IgD-negative memory B cell (primary cell): ENCODE results near the gene GRIN2B. TPM values are rescaled to one million over a fixed set of nuclear protein-coding genes. Genes with fewer than 3 reads are reported as not detected.
A peak's percentile ranks its signal among the peaks of the same experiment; 100 is the strongest.

Experiments used
- H3K27ac Mint-ChIP-seq, 3 donors: one replicate each; pipeline ENCODE4 v1.8.0; 2020 to 2022; ENCODE audit warnings: mild to moderate bottlenecking in 3 of 3, mixed read lengths in 3 of 3, moderate library complexity in 1 of 3
- H3K27me3 Mint-ChIP-seq: one replicate; pipeline ENCODE4 v1.8.0; 2021; ENCODE audit warnings: mixed read lengths
- H3K36me3 Mint-ChIP-seq: one replicate; pipeline ENCODE4 v1.8.0; 2020; ENCODE audit warnings: mild to moderate bottlenecking, mixed read lengths
- H3K4me1 Mint-ChIP-seq, 3 donors: one replicate each; pipeline ENCODE4 v1.8.0; 2020 to 2022; ENCODE audit warnings: mixed read lengths in 3 of 3, mild to moderate bottlenecking in 1 of 3
- H3K4me3 Mint-ChIP-seq, 4 donors: one replicate each; pipeline ENCODE4 v1.8.0; 2020 to 2022; ENCODE audit warnings: mild to moderate bottlenecking in 4 of 4, mixed read lengths in 4 of 4, moderate library complexity in 3 of 4
- H3K9me3 Mint-ChIP-seq, 3 donors: one replicate each; pipeline ENCODE4 v1.8.0; 2020 to 2021; ENCODE audit warnings: mixed read lengths in 3 of 3, mild to moderate bottlenecking in 1 of 3
- polyA plus RNA-seq: library from polyadenylated mRNA; unstranded; fragments of 300-500 nt; fragmentation: Illumina TruSeq; gene quantifications from one replicate; pipeline ENCODE4 v1.2.3, GENCODE V29; 2021

The GRIN2B gene
- not detected for polyA plus RNA-seq

GRCh38 chr12:13981296-13981962 is at the start of gene GRIN2B:
TSS of gene GRIN2B (minus strand) at chr12:13981602. CDS start at chr12:13866208, 115,394 bp downstream.
- Mint-ChIP-seq H3K27ac (no peak within 1 kb of the TSS), H3K36me3 (no peaks in the 10 kb centered on the region), H3K4me3 (peak within 1 kb of the TSS; percentile 61 to 94 (median 76)), H3K27me3 (peaks cover 64% of the 10 kb centered on the region), H3K9me3 (peaks cover 0 to 7% (median 0%) of the 10 kb centered on the region in 3 donors), H3K4me1 (peaks cover 7 to 11% (median 10%) of the 10 kb centered on the region in 3 donors)

GRCh38 chr12:14026537-14026936 is 45.1 kb upstream of the GRIN2B start:
- Mint-ChIP-seq H3K36me3 (no peaks in the 10 kb centered on the region), H3K4me3 (no peak overlapping the region), H3K27me3 (peaks cover 3% of the 10 kb centered on the region), H3K27ac (no peak overlapping the region), H3K9me3 (no peaks in the 10 kb centered on the region), H3K4me1 (no peaks in the 10 kb centered on the region)

- peaks cover 3% of the 10 kb centered on the region for H3K27me3 Mint-ChIP-seq
- H3K4me1 Mint-ChIP-seq = no peaks in the 10 kb centered on the region
- no peaks in the 10 kb centered on the region for H3K36me3 Mint-ChIP-seq
- no peak overlapping the region for H3K27ac Mint-ChIP-seq
- no peak overlapping the region for H3K4me3 Mint-ChIP-seq
- H3K9me3 Mint-ChIP-seq = peaks cover 0 to 2% (median 0%) of the 10 kb centered on the region in 3 donors
Measured at GRCh38 chr12:14024591-14024990, 43.2 kb upstream of the GRIN2B start.

- Mint-ChIP-seq H3K4me1 (no peaks in the 10 kb centered on the region), H3K4me3 (no peak overlapping the region), H3K9me3 (peaks cover 0 to 2% (median 0%) of the 10 kb centered on the region in 3 donors), H3K27me3 (no peaks in the 10 kb centered on the region), H3K27ac (no peak overlapping the region), H3K36me3 (peaks cover 2% of the 10 kb centered on the region)
Measured at GRCh38 chr12:14018080-14018479, 36.7 kb upstream of the GRIN2B start.

- H3K27me3 Mint-ChIP-seq = peaks cover 3% of the 10 kb centered on the region
- H3K27ac Mint-ChIP-seq = no peak overlapping the region
Measured at GRCh38 chr12:14010989-14011388, 29.6 kb upstream of the GRIN2B start.

GRCh38 chr12:14007639-14008038 is 26.2 kb upstream of the GRIN2B start:
- Mint-ChIP-seq H3K4me1 (no peaks in the 10 kb centered on the region), H3K27me3 (peaks cover 10% of the 10 kb centered on the region), H3K27ac (no peak overlapping the region), H3K4me3 (no peak overlapping the region), H3K36me3 (no peaks in the 10 kb centered on the region), H3K9me3 (peaks cover 6 to 16% (median 12%) of the 10 kb centered on the region in 3 donors)

More at GRCh38 chr12:14010989-14011388, 29.6 kb upstream of the GRIN2B start:
- Mint-ChIP-seq H3K4me3 (no peak overlapping the region), H3K4me1 (no peaks in the 10 kb centered on the region), H3K9me3 (peaks cover 0 to 6% (median 6%) of the 10 kb centered on the region in 3 donors), H3K36me3 (no peaks in the 10 kb centered on the region)

- no peaks in the 10 kb centered on the region for H3K4me1 Mint-ChIP-seq
- H3K4me3 Mint-ChIP-seq = no peak overlapping the region
- H3K9me3 Mint-ChIP-seq = no peaks in the 10 kb centered on the region
- H3K27me3 Mint-ChIP-seq = peaks cover 8% of the 10 kb centered on the region
- H3K36me3 Mint-ChIP-seq = no peaks in the 10 kb centered on the region
- no peak overlapping the region for H3K27ac Mint-ChIP-seq
Measured at GRCh38 chr12:13992585-13992984, 11.2 kb upstream of the GRIN2B start.

GRCh38 chr12:13992106-13992505 is 10.7 kb upstream of the GRIN2B start:
- no peaks in the 10 kb centered on the region for H3K9me3 Mint-ChIP-seq
- peaks cover 8% of the 10 kb centered on the region for H3K27me3 Mint-ChIP-seq
- no peaks in the 10 kb centered on the region for H3K4me1 Mint-ChIP-seq
- no peak overlapping the region for H3K4me3 Mint-ChIP-seq
- H3K36me3 Mint-ChIP-seq = no peaks in the 10 kb centered on the region
- no peak overlapping the region for H3K27ac Mint-ChIP-seq

GRCh38 chr12:13986031-13986430 is 4.6 kb upstream of the GRIN2B start:
- Mint-ChIP-seq H3K4me3 (no peak overlapping the region), H3K4me1 (peaks cover 4 to 5% (median 4%) of the 10 kb centered on the region in 3 donors), H3K36me3 (no peaks in the 10 kb centered on the region), H3K9me3 (peaks cover 0 to 3% (median 0%) of the 10 kb centered on the region in 3 donors), H3K27ac (no peak overlapping the region), H3K27me3 (peaks cover 42% of the 10 kb centered on the region)

GRCh38 chr12:13981990-13982389 is 588 bp upstream of the GRIN2B start:
- Mint-ChIP-seq H3K4me3 (peak overlapping the region in 3 of 4 donors; percentile 71 to 88 (median 82)), H3K27me3 (peaks cover 63% of the 10 kb centered on the region), H3K4me1 (peaks cover 7 to 11% (median 10%) of the 10 kb centered on the region in 3 donors), H3K9me3 (peaks cover 0 to 7% (median 0%) of the 10 kb centered on the region in 3 donors), H3K36me3 (no peaks in the 10 kb centered on the region), H3K27ac (no peak overlapping the region)

GRCh38 chr12:13980538-13981295 is 685 bp downstream of the GRIN2B start:
- peak overlapping the region; percentile 61 to 94 (median 76) for H3K4me3 Mint-ChIP-seq
- no peaks in the 10 kb centered on the region for H3K36me3 Mint-ChIP-seq
- peaks cover 7 to 11% (median 10%) of the 10 kb centered on the region in 3 donors for H3K4me1 Mint-ChIP-seq
- no peak overlapping the region for H3K27ac Mint-ChIP-seq
- H3K27me3 Mint-ChIP-seq = peaks cover 57% of the 10 kb centered on the region
- H3K9me3 Mint-ChIP-seq = peaks cover 0 to 7% (median 0%) of the 10 kb centered on the region in 3 donors

GRCh38 chr12:13979772-13980378 is 1.5 kb downstream of the GRIN2B start:
- H3K27me3 Mint-ChIP-seq = peaks cover 60% of the 10 kb centered on the region
- peaks cover 0 to 7% (median 0%) of the 10 kb centered on the region in 3 donors for H3K9me3 Mint-ChIP-seq
- H3K4me1 Mint-ChIP-seq = peaks cover 7 to 11% (median 10%) of the 10 kb centered on the region in 3 donors
- no peaks in the 10 kb centered on the region for H3K36me3 Mint-ChIP-seq
- no peak overlapping the region for H3K27ac Mint-ChIP-seq
- peak overlapping the region in 3 of 4 donors; percentile 33 to 75 (median 75) for H3K4me3 Mint-ChIP-seq

GRCh38 chr12:13978876-13979275 is 2.5 kb downstream of the GRIN2B start:
- Mint-ChIP-seq H3K4me1 (peaks cover 7 to 11% (median 10%) of the 10 kb centered on the region in 3 donors), H3K36me3 (no peaks in the 10 kb centered on the region), H3K9me3 (peaks cover 0 to 7% (median 0%) of the 10 kb centered on the region in 3 donors), H3K27me3 (peaks cover 59% of the 10 kb centered on the region), H3K4me3 (no peak overlapping the region), H3K27ac (no peak overlapping the region)

- H3K4me3 Mint-ChIP-seq = no peak overlapping the region
- H3K27me3 Mint-ChIP-seq = peaks cover 47% of the 10 kb centered on the region
- peak overlapping the region in 1 of 3 donors; percentile 48 for H3K27ac Mint-ChIP-seq
- peaks cover 0 to 4% (median 0%) of the 10 kb centered on the region in 3 donors for H3K9me3 Mint-ChIP-seq
- peaks cover 6 to 11% (median 10%) of the 10 kb centered on the region in 3 donors for H3K4me1 Mint-ChIP-seq
- H3K36me3 Mint-ChIP-seq = peaks cover 2% of the 10 kb centered on the region
Measured at GRCh38 chr12:13976880-13977279, 4.5 kb downstream of the GRIN2B start.

GRCh38 chr12:13976028-13976584 is 5.3 kb downstream of the GRIN2B start:
- H3K4me1 Mint-ChIP-seq = peaks cover 3 to 7% (median 6%) of the 10 kb centered on the region in 3 donors
- peaks cover 4% of the 10 kb centered on the region for H3K36me3 Mint-ChIP-seq
- H3K27ac Mint-ChIP-seq = no peak overlapping the region
- peaks cover 0 to 4% (median 0%) of the 10 kb centered on the region in 3 donors for H3K9me3 Mint-ChIP-seq
- H3K27me3 Mint-ChIP-seq = peaks cover 41% of the 10 kb centered on the region
- no peak overlapping the region for H3K4me3 Mint-ChIP-seq
